IMR-90 (cell line): Measurements from ENCODE around the gene LY86. TPM values are rescaled to one million over a fixed set of nuclear protein-coding genes. Genes with fewer than 3 reads are reported as not detected.

ENCODE experiments used
- ATAC-seq: fragments of 200-7000 bp; cut with Tn5 transposase; 2 replicates; pipeline ENCODE4 v1.9.1; 2020; ENCODE audit warnings: low read depth, mild to moderate bottlenecking, moderate library complexity
- BruUV-seq: library from RNA; stranded (reverse); fragments of 400-500 nt; replicated peaks from 2 replicates; lab custom pipeline; 2021; lab: Mats Ljungman, UMichigan
- CTCF ChIA-PET: fragments of 300-600 bp; formaldehyde crosslinking; extraction: SDS; loops from one replicate; lab custom pipeline; 2021; ENCODE audit warnings: antibody characterized with exemption; lab: Yijun Ruan, JAX
- POLR2A ChIA-PET: fragments of 300-600 bp; sonication (Branson Sonifier 250); formaldehyde crosslinking; loops from one replicate; lab custom pipeline; 2022; ENCODE audit warnings: antibody characterized with exemption; ENCODE audit not compliant: unreplicated experiment; lab: Charles Lee
- DNase-seq: peaks from one replicate; pipeline ENCODE4 v3.0.0; 2013
- H2AFZ ChIP-seq: replicated peaks from 2 replicates; pipeline ENCODE3; 2013; ENCODE audit warnings: low read length, mild to moderate bottlenecking; ENCODE audit not compliant: poor library complexity
- H2AK5ac ChIP-seq: 2 replicates; pipeline ENCODE4 v1.6.1; 2013; ENCODE audit warnings: low read depth, low read length, inconsistent platforms
- H2AK9ac ChIP-seq: replicated peaks from 2 replicates; pipeline ENCODE3; 2013; ENCODE audit warnings: mild to moderate bottlenecking, low read depth, low read length, moderate library complexity; ENCODE audit not compliant: poor library complexity
- H2BK120ac ChIP-seq: 2 replicates; pipeline ENCODE4 v1.6.1; 2013; ENCODE audit warnings: low read depth, low read length, inconsistent platforms
- H2BK15ac ChIP-seq: 3 replicates; pipeline ENCODE4 v1.6.1; 2013; ENCODE audit warnings: low read depth, low read length, inconsistent platforms
- H2BK20ac ChIP-seq: 2 replicates; pipeline ENCODE4 v1.6.1; 2013; ENCODE audit warnings: low read depth, mild to moderate bottlenecking, inconsistent platforms, low read length, moderate library complexity
- H2BK5ac ChIP-seq: 2 replicates; pipeline ENCODE4 v1.6.1; 2013; ENCODE audit warnings: mild to moderate bottlenecking, low read depth, low read length, inconsistent platforms; ENCODE audit not compliant: poor library complexity, severe bottlenecking
- H3K14ac ChIP-seq: replicated peaks from 2 replicates; pipeline ENCODE4 v1.6.1; 2013; ENCODE audit warnings: low read depth, low read length, inconsistent platforms
- H3K18ac ChIP-seq: 2 replicates; pipeline ENCODE4 v1.6.1; 2013; ENCODE audit warnings: low read depth, low read length, control low read depth
- H3K23ac ChIP-seq: 2 replicates; pipeline ENCODE4 v1.6.1; 2013; ENCODE audit warnings: low read depth, low read length, inconsistent platforms
- H3K27ac ChIP-seq: 2 replicates; pipeline ENCODE4 v1.5.1; 2013; ENCODE audit warnings: mild to moderate bottlenecking, control low read depth, low read length; ENCODE audit not compliant: insufficient read depth
- H3K27me3 ChIP-seq: 2 replicates; pipeline ENCODE4 v1.6.1; 2013; ENCODE audit warnings: low read length; ENCODE audit not compliant: control insufficient read depth, insufficient read depth
- H3K36me3 ChIP-seq: 2 replicates; pipeline ENCODE4 v1.6.1; 2013; ENCODE audit warnings: low read length, mixed read lengths; ENCODE audit not compliant: control insufficient read depth, insufficient read depth
- H3K4ac ChIP-seq: 2 replicates; pipeline ENCODE4 v1.6.1; 2013; ENCODE audit warnings: low read depth, low read length, inconsistent platforms
- H3K4me1 ChIP-seq: 2 replicates; pipeline ENCODE4 v1.6.1; 2013; ENCODE audit warnings: low read length, mixed read lengths; ENCODE audit not compliant: control insufficient read depth, insufficient read depth
- H3K4me2 ChIP-seq: 2 replicates; pipeline ENCODE4 v1.6.1; 2013; ENCODE audit warnings: low read depth, mild to moderate bottlenecking, control low read depth, low read length, moderate library complexity
- H3K4me3 ChIP-seq: 2 replicates; pipeline ENCODE4 v1.5.1; 2013; ENCODE audit warnings: low read depth, mild to moderate bottlenecking, control low read depth, low read length, moderate library complexity; ENCODE audit not compliant: insufficient read depth
- H3K56ac ChIP-seq: 2 replicates; pipeline ENCODE4 v1.6.1; 2013; ENCODE audit warnings: low read length, inconsistent platforms; ENCODE audit not compliant: insufficient read depth; ENCODE audit errors: extremely low read depth
- H3K79me1 ChIP-seq, 2 experiments: 2 replicates each; pipeline ENCODE4 v1.6.1; 2013; ENCODE audit warnings: low read length in 2 of 2, inconsistent platforms in 1 of 2, low read depth in 1 of 2
- H3K9ac ChIP-seq: 2 replicates; pipeline ENCODE4 v1.6.1; 2013; ENCODE audit warnings: low read depth, low read length, control low read depth
- H3K9me1 ChIP-seq: 2 replicates; pipeline ENCODE4 v1.6.1; 2013; ENCODE audit warnings: low read length, inconsistent platforms; ENCODE audit not compliant: insufficient read depth
- H3K9me3 ChIP-seq: 2 replicates; pipeline ENCODE4 v1.6.1; 2013; ENCODE audit warnings: low read length; ENCODE audit not compliant: control insufficient read depth, insufficient read depth
- H4K20me1 ChIP-seq: 2 replicates; pipeline ENCODE4 v1.6.1; 2013; ENCODE audit warnings: low read length, inconsistent platforms; ENCODE audit not compliant: insufficient read depth
- H4K5ac ChIP-seq: 2 replicates; pipeline ENCODE4 v1.6.1; 2013; ENCODE audit warnings: mild to moderate bottlenecking, low read depth, low read length, control low read depth
- H4K8ac ChIP-seq, 2 experiments: 2 replicates each; pipeline ENCODE4 v1.6.1; 2013; ENCODE audit warnings: low read depth in 2 of 2, low read length in 2 of 2, control low read depth in 1 of 2, inconsistent platforms in 1 of 2
- H4K91ac ChIP-seq: 2 replicates; pipeline ENCODE4 v1.6.1; 2013; ENCODE audit warnings: low read depth, low read length, inconsistent platforms; ENCODE audit not compliant: insufficient read depth
- BHLHE40 ChIP-seq: fragments of 150-350 bp; IDR thresholded peaks from 2 replicates; pipeline ENCODE4 v1.6.1; 2016; ENCODE audit warnings: mild to moderate bottlenecking, low read depth, low read length
- CEBPB ChIP-seq: IDR thresholded peaks from 2 replicates; pipeline ENCODE4 v1.6.1; 2012; ENCODE audit warnings: low read depth, low read length, improper control_type of control experiment
- MAZ ChIP-seq: IDR thresholded peaks from 2 replicates; pipeline ENCODE4 v1.6.1; 2012; ENCODE audit warnings: low read depth, mild to moderate bottlenecking, low read length, improper control_type of control experiment, moderate library complexity, borderline replicate concordance
- NFE2L2 ChIP-seq: fragments of 150-350 bp; IDR thresholded peaks from 2 replicates; pipeline ENCODE4 v1.6.1; 2016; ENCODE audit warnings: low read depth, mild to moderate bottlenecking, low read length
- RFX5 ChIP-seq: IDR thresholded peaks from 2 replicates; pipeline ENCODE4 v1.8.0; 2012; ENCODE audit warnings: low read depth, mild to moderate bottlenecking, low read length, moderate library complexity
- WGBS, 2 experiments: methylation state at CpG; one replicate each; pipeline versions ENCODE4 v1.1.5 to v1.1.7; 2013; ENCODE audit warnings: missing lambda C conversion rate in 2 of 2; ENCODE audit not compliant: insufficient read length in 1 of 2; ENCODE audit errors: extremely low coverage in 2 of 2; 5-methylcytosine and 5-hydroxymethylcytosine counted together
- dilution Hi-C: fragments of 300-500 bp; cut with HindIII; formaldehyde crosslinking; loops from one replicate; pipeline ENCODE4 v1.14.3; 2018; ENCODE audit warnings: low sequenced_read_pairs; ENCODE audit not compliant: unreplicated experiment
- in situ Hi-C: fragments of 300-500 bp; cut with MboI; formaldehyde crosslinking; loops from 3 replicates; pipeline ENCODE4 v1.14.3; 2019; ENCODE audit warnings: low sequenced_read_pairs, inconsistent platforms, mixed read lengths
- intact Hi-C: fragments of 100-400 bp; cut with micrococcal nuclease; formaldehyde crosslinking; loops from 2 replicates; pipeline ENCODE4 v1.10.0; 2022
- polyA plus RNA-seq, 3 experiments: library from polyadenylated mRNA; depleted of rRNA; stranded (reverse); fragments of >200 nt; gene quantifications; 2 replicates each; pipeline ENCODE4 v1.2.3, GENCODE V29; 2012; ENCODE audit warnings: low replicate concordance in 1 of 3
- total RNA-seq: library from RNA; depleted of rRNA; stranded (reverse); fragments of >200 nt; gene quantifications from 2 replicates; pipeline ENCODE4 v1.2.3, GENCODE V29; 2012

Gene LY86
- total and polyA plus RNA-seq, 2 of the 4 experiments (the other 2 are of a cell fraction) = not detected

DNA sequence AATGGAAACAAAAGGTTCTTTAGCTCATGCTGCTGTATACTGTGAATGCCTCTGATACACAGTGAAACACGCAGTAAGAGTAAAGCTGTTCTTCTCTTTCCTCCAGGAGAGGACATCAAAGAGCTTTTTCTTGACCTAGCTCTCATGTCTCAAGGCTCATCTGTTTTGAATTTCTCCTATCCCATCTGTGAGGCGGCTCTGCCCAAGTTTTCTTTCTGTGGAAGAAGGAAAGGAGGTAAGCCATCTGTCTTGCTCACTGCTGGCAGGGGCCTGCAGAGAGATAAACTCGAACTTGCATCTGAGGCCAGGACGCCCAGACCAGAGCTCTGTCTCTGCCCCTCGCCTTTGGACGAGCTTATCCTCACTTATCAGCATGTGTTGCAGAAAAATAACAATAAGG, 37.7 kb downstream of the LY86 start:
- no peaks in the 10 kb centered on the region for H3K4me1 ChIP-seq
- no peak overlapping the region for H4K5ac ChIP-seq
- H3K36me3 ChIP-seq = no peaks in the 10 kb centered on the region
- no peaks in the 10 kb centered on the region for H3K9me1 ChIP-seq
- no peak overlapping the region for H3K9ac ChIP-seq
- no peak overlapping the region for H3K4ac ChIP-seq
- ChIA-PET POLR2A (no interaction called here), CTCF (no interaction called here)
- H3K27ac ChIP-seq = no peak overlapping the region
- H2BK20ac ChIP-seq = no peak overlapping the region
- no peak overlapping the region for H3K18ac ChIP-seq
- no peak overlapping the region for H2BK15ac ChIP-seq
- no peak overlapping the region for H4K91ac ChIP-seq
- H3K14ac ChIP-seq = no peak overlapping the region
- H2BK120ac ChIP-seq = no peak overlapping the region
- H2BK5ac ChIP-seq = no peak overlapping the region
- no peak overlapping the region for H2AFZ ChIP-seq
- H3K56ac ChIP-seq = no peak overlapping the region
- H3K4me3 ChIP-seq = no peak overlapping the region
- ATAC-seq (no peak), DNase-seq (no peak)
- H3K23ac ChIP-seq = no peak overlapping the region
- WGBS, 2 experiments = no CpG with 5 or more reads among the region's 6 CpGs
- dilution Hi-C loops = no loop called here
- no peak overlapping the region for H2AK9ac ChIP-seq
- no peaks in the 10 kb centered on the region for H3K27me3 ChIP-seq
- H3K9me3 ChIP-seq = no peaks in the 10 kb centered on the region
- in situ Hi-C loops = no loop called here
- TF ChIP-seq BHLHE40 (no peak), NFE2L2 (no peak), MAZ (no peak), CEBPB (no peak), RFX5 (no peak)
- H3K4me2 ChIP-seq = no peak overlapping the region
- no TSS peak for BruUV-seq
- no peak overlapping the region for H4K8ac ChIP-seq
- no peaks in the 10 kb centered on the region for H3K79me1 ChIP-seq
- H4K20me1 ChIP-seq = no peaks in the 10 kb centered on the region
- no peak overlapping the region for H2AK5ac ChIP-seq
- intact Hi-C loops = no loop called here
